ENCODE results near the gene OXSM.

Gene OXSM

DNA sequence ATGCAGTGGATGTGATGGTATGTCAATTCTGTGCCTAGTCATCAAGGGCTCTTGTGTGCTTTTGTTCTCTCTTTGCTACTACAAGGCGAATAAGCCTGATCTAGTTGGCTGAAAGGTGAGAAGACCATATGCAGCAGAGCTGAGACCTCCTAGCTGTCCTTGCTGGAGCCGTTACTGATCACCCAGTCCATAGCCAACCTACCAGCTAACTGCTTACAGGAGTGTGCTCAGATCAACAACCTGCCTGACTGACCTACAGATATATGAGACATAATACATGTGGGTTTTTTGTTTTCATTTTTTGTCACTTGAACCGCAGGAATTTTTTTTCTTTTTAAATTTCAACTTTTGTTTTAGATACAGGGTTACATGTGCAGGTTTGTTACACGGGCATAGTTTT, 22.8 kb downstream of the OXSM start:
- DNase-seq: no peak

DNA sequence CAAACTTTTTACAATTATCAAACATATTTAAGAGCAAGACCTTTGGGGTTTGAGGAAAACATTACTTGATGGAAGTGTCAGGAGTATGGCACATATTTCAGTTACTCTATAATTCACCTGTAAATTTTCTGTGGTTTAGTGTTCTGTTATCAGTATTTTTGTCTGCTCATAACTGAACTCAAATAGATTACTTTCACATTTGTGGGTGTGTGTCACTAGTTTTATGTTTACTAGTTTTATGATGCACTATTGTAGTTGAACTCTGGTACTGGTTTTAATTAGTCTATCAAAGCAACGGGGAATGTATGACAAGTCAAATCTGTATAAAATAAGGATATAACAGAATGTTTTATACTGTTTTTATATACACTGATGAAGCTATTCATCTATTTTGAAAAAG, 27.2 kb downstream of the OXSM start:
- no peak for DNase-seq

DNA sequence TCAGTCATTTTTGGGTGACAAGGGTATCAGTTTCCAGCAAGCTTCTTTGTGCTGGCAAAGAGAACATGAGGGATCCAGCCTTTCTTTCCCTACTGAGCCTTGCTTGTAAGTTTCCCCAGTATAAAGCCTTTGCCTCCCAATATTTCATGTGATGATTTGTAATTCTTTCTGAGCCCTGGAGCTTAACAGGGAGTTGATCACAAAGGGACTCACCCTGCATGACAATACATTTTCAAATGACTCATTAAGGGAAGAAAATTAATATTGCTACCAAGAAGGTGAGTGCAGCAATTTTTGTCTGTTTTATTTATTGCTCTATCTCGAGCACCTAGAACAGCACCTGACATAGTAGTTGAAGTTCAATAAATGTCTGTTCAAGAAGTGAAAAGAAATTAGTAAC, 27.7 kb downstream of the OXSM start:
- DNase-seq: no peak

DNA sequence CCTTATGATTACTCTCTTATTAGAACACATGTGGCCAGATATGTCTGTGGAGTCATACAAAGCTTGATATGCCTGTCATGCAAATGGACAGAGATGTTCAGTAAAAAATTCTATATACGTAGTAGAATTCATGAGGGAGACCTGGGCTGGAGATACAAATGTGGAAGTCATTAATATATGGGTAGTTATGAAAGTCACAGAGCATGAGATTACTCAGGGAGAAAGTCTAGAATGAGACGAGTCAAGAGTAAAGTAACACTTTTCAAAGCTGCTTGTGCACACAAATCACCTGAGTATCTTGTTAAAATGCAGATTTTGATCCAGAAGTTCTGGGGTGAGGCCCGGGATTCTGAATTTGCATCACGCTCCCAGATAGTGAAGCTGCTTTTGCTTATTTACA, 28.4 kb downstream of the OXSM start:
- no peak for DNase-seq

DNA sequence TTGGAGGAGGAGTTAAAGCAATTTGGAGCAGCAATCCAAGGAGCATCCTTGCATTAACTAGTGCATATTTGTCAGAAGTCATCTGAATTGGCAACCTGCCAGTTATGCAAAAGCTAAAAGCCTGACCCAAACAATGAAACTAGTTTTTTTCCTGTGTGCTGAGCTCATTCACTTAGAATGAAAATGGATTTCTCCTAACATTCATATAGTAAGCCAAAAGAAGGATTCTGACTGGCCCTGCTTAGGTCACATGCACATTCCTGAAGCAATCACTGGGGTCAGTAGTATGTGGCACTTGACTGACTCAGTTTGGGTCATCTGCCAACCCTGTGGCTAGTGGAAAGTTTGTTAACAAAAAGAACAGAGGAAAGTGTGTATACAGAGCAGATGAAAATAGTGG, 30.5 kb downstream of the OXSM start:
- DNase-seq: no peak

DNA sequence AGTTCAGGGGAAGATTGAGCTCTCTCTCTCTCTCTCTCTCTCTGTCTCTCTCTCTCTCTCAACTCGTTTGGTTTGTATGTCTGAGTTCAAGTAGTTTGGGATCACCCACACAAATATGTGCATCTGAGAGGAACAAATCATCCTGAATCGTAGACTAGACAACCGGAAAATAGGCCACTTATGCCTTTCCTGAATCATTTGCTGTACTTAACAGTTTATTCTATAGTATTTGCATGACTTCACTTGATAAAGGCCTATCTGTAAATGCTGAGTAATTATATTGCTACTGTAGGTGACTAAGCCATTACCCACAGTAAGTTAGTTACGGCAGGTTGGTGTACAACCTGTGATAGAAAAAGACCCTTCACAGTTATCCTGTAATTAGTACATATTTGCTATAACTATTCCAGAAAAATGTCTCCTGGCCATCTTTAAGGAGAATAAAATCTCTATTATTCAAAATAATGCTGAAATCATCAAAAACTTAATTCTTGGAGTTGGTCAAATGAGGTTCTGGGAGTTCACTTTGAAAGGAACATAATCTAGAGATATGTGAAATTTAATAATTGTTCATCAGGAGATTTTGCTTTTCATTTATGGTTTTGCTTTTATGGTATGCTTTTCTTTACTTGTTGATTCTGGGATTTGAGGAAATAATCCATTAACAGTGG, 31.1 kb downstream of the OXSM start:
- DNase-seq: no peak

DNA sequence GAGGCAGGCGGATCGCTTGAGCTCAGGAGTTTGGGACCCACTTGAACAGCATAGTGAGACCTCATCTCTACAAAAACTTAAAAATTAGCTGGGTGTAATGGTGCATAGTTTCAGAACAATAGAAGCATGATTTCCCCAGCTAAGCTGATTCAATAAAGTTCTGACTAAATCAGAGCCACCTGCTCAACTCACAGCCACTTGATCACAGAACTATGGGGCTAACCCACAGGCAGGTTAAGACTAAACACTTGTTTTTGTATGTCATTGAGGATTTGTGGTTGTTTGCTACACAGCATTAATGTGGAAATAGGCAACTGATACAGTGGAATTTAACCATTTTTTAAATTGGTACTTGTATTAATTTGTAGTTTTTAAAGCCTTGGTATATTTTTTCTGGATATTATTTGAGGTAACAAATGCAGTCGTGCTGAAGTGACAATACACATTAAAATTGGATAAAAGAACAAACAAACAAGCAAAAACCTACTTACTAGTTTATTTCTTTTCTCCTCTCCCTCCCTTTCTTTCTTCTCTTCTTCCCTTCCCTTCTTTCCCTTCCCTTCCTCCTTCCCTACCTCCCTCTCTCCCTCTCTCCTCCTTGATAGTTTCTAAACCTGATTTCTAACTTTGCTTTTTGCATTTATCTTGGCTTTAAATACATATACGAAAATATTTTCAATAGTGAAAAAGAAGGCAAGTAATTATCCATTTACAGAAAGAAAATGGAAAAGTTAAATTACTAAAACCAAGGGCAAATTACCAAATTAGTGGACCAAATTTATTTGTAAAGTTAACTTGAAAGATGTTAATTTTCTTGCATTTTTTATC, 32.1 kb downstream of the OXSM start:
- DNase-seq: no peak

DNA sequence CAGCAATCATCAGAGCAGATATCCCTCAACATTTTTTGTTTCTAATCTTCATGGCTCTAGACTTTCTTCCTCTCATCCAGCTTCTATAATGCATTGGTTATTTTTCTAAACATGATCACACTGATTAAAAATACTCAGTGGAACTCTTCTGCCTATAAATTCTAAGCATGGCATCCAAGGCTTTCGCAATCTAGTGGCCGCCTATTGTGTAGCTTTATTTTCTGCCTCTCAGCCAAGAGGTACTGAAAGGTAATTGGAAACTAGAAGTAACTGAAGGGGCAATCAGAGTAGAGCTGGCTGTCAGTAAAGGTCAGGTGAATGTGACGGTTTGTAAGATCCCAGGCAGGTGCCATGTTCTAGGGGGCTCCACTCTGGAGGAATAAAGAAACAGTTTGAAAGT, 33.4 kb downstream of the OXSM start:
- DNase-seq: no peak

DNA sequence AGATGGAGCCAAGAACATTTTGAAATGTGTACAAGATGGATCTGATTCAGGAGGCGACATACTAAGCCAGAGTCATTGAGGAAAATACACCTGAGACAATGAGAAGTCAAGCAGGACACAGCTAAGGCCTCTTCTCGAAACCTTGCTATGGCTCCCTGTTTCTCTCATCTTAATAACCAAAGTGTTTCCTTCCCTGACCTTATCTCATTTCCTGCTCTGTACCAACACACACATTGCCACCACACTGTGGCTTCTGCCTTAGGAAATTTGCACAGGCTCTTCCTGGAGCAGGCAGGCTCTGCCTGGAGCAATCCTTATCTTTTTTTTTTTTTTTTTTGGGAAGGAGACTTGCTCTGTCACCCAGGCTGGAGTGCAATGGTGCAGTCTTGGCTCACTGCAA, 36.6 kb downstream of the OXSM start:
- no peak for DNase-seq

DNA sequence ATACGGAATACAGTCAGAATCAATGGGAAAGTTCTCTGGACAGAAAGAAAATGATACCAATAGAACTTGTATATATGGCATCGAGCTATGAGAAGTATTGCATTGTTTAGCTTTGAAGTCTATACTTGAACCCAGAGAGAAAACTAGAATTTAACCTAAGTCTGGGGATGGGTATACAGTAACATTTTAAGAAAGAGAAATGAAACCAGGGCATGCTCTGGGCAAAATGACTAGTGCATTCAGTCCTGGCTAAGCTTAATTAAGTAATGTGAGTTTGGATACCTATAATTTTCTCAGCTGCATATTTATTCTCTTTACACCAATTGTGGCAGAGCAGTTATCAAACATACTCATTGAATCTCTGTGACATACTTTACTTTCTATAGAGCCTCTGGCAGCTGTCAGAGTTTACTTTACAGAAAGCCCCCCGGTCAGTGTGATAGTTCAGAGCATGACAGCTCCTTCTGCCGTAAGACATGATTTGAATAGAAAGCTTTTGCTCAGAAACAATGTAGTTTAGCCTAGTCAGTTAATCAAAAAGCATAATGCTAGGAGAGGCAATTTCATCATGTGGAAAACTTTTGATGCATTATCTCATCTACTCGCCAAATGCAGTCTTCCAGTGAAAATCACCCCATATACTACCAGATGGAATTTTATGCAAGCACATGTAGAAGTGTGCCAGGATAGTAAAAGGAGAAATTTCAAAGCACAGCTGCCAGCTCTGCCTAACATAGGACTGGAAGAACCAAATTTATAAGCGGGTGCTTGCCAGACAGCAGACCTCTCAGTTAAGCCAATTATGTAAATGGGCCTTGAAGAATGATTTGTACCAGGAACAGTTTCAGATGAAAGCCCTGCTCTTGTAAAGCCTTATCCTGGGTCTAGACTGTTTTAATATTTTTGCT, 40.7 kb downstream of the OXSM start:
- DNase-seq: no peak

DNA sequence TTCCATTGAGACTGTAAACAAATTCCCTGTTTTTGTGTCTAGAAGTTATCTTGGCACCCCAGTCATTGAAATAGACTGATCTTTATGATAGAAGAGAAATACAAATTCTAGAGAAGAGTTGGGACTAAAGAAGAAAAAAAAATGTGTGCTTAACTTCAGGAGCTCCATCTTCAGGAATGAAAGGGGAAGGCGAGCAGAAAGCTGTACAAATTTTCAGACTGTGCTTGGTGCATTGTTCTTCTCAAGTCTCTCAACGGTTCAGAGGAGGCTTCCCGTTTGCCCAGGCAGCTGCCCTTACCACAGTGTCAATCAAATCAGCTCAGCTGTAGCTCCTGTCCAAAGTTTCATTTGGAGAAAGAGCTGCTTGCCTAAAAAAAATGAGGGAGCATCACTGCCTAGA, 41.7 kb downstream of the OXSM start:
- DNase-seq: no peak

DNA sequence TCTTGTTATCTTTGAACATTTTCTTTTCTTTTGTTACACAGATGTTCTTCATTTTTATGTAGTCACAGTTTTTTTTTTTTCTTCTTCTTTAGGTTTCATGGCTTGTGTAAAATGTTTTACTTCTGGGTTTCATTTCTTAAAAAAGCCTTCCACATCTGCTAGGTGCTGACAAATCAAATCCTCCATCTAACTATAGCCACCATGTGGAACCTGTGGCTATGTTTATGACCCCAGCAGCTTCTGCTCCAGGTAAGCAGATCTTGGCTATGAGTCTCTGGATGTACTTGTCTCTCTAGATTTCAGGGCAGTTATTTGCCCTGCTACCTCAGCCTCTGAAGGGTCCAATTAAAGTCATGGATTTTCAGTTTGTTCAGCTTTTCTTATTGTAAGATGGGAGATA, 44.5 kb downstream of the OXSM start:
- DNase-seq: no peak

DNA sequence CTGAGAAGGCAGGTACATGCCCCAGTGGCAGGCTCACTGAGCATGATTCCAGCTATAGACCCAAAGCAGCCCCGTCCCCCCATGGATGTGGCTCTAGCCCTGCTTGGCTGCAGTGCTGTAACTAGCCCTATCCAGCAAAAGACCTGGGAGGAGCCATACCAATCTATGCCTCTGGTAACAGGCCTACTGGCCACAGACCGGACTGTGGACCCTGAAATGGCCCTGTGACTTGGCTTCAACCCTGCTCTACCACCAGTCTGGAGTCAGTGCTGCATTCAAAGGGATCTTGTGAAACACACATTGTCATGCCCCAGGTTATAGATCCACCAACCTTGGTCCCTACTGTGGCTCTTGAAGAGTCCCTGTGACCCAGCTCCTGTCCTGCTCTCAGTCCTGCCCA, 46.7 kb downstream of the OXSM start:
- DNase-seq: no peak

DNA sequence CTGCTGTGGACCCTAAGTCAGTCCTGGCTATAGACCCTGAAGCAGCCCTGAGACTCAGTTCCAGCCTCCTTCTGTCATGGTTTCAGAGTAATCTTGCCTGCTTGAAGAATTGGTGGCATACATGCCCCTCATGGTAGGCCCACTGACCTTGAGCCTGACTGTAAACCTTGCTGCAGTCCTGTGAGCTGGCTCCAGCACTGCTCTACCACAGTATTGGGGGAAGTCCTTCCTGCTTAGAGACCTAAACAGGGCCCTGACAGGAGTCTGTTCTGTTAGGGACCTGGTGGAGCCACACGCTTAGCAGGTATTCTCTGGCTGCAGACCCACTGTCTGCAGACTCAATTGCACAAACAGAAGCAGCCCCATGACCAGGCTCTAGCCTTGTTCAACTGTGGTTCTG, 47.1 kb downstream of the OXSM start:
- DNase-seq: no peak

DNA sequence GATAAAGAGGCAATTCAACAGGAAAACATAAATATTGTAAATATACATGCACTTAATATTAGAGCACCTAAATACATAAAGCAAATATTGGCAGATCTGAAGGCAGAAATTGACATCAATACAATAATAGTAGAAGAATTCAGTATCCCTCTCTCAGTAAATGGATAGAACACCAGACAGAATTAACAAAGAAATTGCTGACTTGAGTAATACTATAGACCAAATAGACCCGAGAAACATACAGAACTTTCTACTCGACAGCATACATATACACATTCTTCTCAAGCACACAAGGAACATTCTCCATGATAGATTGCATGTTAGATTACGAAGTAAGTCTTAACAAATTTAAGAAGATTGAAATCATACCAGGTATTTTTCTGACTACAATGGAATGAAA, 50.2 kb downstream of the OXSM start:
- DNase-seq: no peak

DNA sequence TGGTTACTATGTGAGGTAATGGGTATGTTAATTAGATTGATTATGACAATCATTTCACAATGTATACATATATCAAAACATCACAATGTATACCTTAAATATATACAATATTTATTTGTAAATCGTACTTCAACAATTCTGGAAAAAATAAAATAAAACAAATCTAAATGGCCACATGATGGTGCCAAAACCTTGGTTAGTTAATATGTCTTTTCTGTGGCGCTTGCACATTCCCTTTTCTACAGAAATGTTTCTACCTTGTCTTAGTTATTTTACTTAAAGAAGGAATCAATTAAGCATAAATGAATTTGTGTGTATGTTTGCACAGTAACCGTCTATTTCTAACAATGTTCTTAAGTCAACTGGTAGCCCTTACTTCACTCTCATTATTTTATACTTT, 53.4 kb downstream of the OXSM start:
- DNase-seq: no peak
